H1 (cell line): Measurements from ENCODE around the gene DCAF4L1. TPM values are rescaled to one million over a fixed set of nuclear protein-coding genes. Genes with fewer than 3 reads are reported as not detected.

ENCODE experiments used
- CHD2 ChIP-seq: IDR thresholded peaks from 2 replicates; pipeline ENCODE4 v1.6.1; 2012; ENCODE audit warnings: low read length, improper control_type of control experiment
- CHD7 ChIP-seq: fragments of 300-600 bp; sonication (generic); IDR thresholded peaks from 2 replicates; pipeline ENCODE4 v1.7.1; 2012; ENCODE audit warnings: low read length, moderate library complexity, mild to moderate bottlenecking, inconsistent platforms; ENCODE audit not compliant: insufficient replicate concordance
- CTBP2 ChIP-seq: IDR thresholded peaks from 2 replicates; pipeline ENCODE4 v1.7.0; 2011; ENCODE audit warnings: borderline replicate concordance, mild to moderate bottlenecking, moderate library complexity, mixed read lengths, low read length; ENCODE audit not compliant: insufficient read depth, insufficient read length
- MAFK ChIP-seq: IDR thresholded peaks from 2 replicates; pipeline ENCODE4 v1.6.1; 2012; ENCODE audit warnings: low read depth, mild to moderate bottlenecking, improper control_type of control experiment, low read length
- MAX ChIP-seq: IDR thresholded peaks from 2 replicates; pipeline ENCODE4 v1.6.1; 2012; ENCODE audit warnings: inconsistent platforms
- NRF1 ChIP-seq: IDR thresholded peaks from 2 replicates; pipeline ENCODE4 v1.6.1; 2011; ENCODE audit warnings: mild to moderate bottlenecking, low read depth, low read length, improper control_type of control experiment
- POLR2A ChIP-seq, 2 experiments: IDR thresholded peaks; 1 replicate in 1 of 2; 2 replicates in 1 of 2; pipeline ENCODE4 v1.6.1; 2011; ENCODE audit warnings: low read depth in 2 of 2, low read length in 2 of 2, mild to moderate bottlenecking in 2 of 2; ENCODE audit errors: control extremely low read depth in 1 of 2
- polyA plus RNA-seq, 7 experiments: library from polyadenylated mRNA; depleted of rRNA in 3 of 7; stranded (reverse) in 5 of 7; unstranded in 2 of 7; fragments of >200 nt in 5 of 7; fragments of 200-250 nt in 2 of 7; gene quantifications; 1 replicate in 5 of 7; 2 replicates in 1 of 7; 4 replicates in 1 of 7; pipeline versions ENCODE4 v1.2.1 to v1.2.3, GENCODE V29; 2011 to 2013; ENCODE audit warnings: missing spikeins in 2 of 7, mixed read lengths in 2 of 7
- total RNA-seq: library from RNA; stranded (reverse); fragmentation: NEBNext Ultra II Directional; extraction: Animal tissue kit (Norgen Biotek cat#: 25700); gene quantifications from 2 replicates; pipeline ENCODE4 v1.2.1, GENCODE V29; 2021

DCAF4L1 gene
- total and polyA plus RNA-seq, 2 of the 8 experiments (the other 6 are each of a cell fraction or from before 2014, with no cell fraction given), result 0.06 to 0.15 TPM

DNA sequence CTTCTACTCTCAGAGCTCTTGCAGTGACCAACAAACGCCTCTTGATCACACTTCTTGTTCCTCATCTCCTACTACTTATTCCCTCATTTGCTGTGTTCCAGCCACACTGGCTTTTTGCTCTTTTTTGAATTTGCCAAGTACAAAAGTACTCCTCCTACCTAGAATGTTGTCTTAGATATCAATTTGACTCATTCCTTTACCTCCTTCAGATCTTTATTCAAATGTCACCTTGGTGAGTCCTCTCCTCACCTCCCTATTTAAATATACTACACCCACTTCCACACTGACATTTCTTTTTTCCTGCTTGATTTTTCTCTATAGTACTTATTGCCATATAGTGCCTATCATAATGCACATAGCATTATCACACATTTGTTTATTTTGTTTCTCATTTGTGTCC is 6.2 kb upstream of the DCAF4L1 start (continued):
- TF ChIP-seq MAX, result no peak
- no peak for TF ChIP-seq POLR2A (IDR thresholded peaks at IDR 0.05; ENCODE audit: control extremely low read depth in 1 of 2, low read depth in 2 of 2, low read length in 2 of 2)
- no peak for TF ChIP-seq MAFK
- TF ChIP-seq CTBP2, result no peak
- no peak for TF ChIP-seq CHD2
- TF ChIP-seq CHD7, result no peak
- no peak for TF ChIP-seq NRF1
